Mammary epithelial cell (primary cell): ENCODE results near the gene ASB18.

Source experiments
- CTCF ChIP-seq, 2 donors: IDR thresholded peaks in 1 of 2; conservative IDR thresholded peaks in 1 of 2; 2 replicates each; pipeline ENCODE4 v1.5.1; 2011 to 2012; ENCODE audit warnings: inconsistent platforms in 2 of 2, low read length in 2 of 2, mild to moderate bottlenecking in 2 of 2, control low read depth in 1 of 2, low read depth in 1 of 2; ENCODE audit not compliant: insufficient read depth in 1 of 2; ENCODE audit errors: extremely low read depth in 1 of 2
- EZH2 ChIP-seq: IDR thresholded peaks from 2 replicates; pipeline ENCODE4 v1.6.1; 2012; ENCODE audit warnings: low read length, inconsistent platforms, borderline replicate concordance

GRCh38 chr2:236170590-236171165 lies 93.5 kb downstream of the ASB18 start:
- TF ChIP-seq CTCF (conservative IDR thresholded peaks at IDR 0.05 in 1 of 2, IDR thresholded peaks at IDR 0.05 in 1 of 2; ENCODE audit: extremely low read depth in 1 of 2, insufficient read depth in 1 of 2, low read depth in 1 of 2, low read length in 2 of 2), result no peak
- TF ChIP-seq EZH2, result no peak
